ENCODE data around the gene CHSY3. TPM values are rescaled to one million over a fixed set of nuclear protein-coding genes. Genes with fewer than 3 reads are reported as not detected.

CHSY3 gene
- total and polyA plus RNA-seq, 4 donors, result 0.40 to 7.7 (median 2.1) TPM

DNA sequence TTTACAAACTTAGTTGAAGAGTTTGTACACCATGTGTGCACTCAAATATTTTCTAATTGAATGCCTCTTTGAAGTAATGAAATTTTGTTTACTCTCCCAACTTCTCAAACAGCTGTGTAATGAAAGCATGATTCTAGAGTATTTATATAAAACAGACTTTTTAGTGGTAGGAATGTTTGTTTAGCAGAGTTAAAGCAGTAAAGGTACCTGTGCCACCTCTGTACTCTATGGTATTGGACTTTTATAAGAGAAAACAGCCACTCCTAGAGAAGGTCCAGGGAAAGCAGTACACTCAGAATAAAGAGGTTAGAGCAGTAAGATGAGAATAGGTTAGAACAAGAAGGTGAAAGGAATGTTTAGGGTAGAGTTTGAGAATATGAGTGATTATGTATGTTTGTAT, 163.1 kb downstream of the CHSY3 start:
- Histone ChIP-seq H3K9ac (ENCODE audit: low read depth in 1 of 2, low read length in 2 of 2) (no peak overlapping the region), H3K27ac (ENCODE audit: low read depth in 1 of 2, low read length in 2 of 2) (no peak overlapping the region), H3K36me3 (ENCODE audit: control insufficient read depth in 4 of 4, insufficient read depth in 3 of 4, low read depth in 1 of 4, low read length in 3 of 4) (no peaks in the 10 kb centered on the region), H3K27me3 (ENCODE audit: control insufficient read depth in 4 of 4, insufficient read depth in 4 of 4, low read length in 3 of 4) (no peaks in the 10 kb centered on the region), H3K4me3 (ENCODE audit: low read depth in 1 of 3, low read length in 3 of 3) (no peak overlapping the region), H3K9me3 (ENCODE audit: control insufficient read depth in 4 of 4, low read length in 3 of 4) (no peaks in the 10 kb centered on the region), H3K4me1 (ENCODE audit: control insufficient read depth in 4 of 4, insufficient read depth in 4 of 4, low read length in 3 of 4) (no peaks in the 10 kb centered on the region)
- no peak for DNase-seq (ENCODE audit: low spot score)
- TF ChIP-seq FOXA2 (IDR thresholded peaks at IDR 0.05) (no peak), NR2F2 (IDR thresholded peaks at IDR 0.05) (no peak), HNF4A (conservative IDR thresholded peaks at IDR 0.05) (no peak), RXRA (IDR thresholded peaks at IDR 0.05) (no peak), SP1 (IDR thresholded peaks at IDR 0.05) (no peak), CTCF (IDR thresholded peaks at IDR 0.05; ENCODE audit: low read depth, low read length, missing input control) (no peak), FOXA1 (IDR thresholded peaks at IDR 0.05) (no peak), TAF1 (conservative IDR thresholded peaks at IDR 0.05) (no peak), JUND (IDR thresholded peaks at IDR 0.05) (no peak), YY1 (IDR thresholded peaks at IDR 0.05) (no peak), HNF4G (IDR thresholded peaks at IDR 0.05) (no peak), EGR1 (IDR thresholded peaks at IDR 0.05; ENCODE audit: low read depth in 2 of 2) (no peak), GABPA (IDR thresholded peaks at IDR 0.05 in 1 of 2, conservative IDR thresholded peaks at IDR 0.05 in 1 of 2) (no peak), RAD21 (IDR thresholded peaks at IDR 0.05) (no peak), MAX (IDR thresholded peaks at IDR 0.05) (no peak)
- TF ChIP-seq, protein P1, sequence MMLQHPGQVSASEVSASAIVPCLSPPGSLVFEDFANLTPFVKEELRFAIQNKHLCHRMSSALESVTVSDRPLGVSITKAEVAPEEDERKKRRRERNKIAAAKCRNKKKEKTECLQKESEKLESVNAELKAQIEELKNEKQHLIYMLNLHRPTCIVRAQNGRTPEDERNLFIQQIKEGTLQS (IDR thresholded peaks at IDR 0.05), result no peak
- TF ChIP-seq, protein P2, sequence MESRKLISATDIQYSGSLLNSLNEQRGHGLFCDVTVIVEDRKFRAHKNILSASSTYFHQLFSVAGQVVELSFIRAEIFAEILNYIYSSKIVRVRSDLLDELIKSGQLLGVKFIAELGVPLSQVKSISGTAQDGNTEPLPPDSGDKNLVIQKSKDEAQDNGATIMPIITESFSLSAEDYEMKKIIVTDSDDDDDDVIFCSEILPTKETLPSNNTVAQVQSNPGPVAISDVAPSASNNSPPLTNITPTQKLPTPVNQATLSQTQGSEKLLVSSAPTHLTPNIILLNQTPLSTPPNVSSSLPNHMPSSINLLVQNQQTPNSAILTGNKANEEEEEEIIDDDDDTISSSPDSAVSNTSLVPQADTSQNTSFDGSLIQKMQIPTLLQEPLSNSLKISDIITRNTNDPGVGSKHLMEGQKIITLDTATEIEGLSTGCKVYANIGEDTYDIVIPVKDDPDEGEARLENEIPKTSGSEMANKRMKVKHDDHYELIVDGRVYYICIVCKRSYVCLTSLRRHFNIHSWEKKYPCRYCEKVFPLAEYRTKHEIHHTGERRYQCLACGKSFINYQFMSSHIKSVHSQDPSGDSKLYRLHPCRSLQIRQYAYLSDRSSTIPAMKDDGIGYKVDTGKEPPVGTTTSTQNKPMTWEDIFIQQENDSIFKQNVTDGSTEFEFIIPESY (IDR thresholded peaks at IDR 0.05), result no peak
- TF ChIP-seq, protein P3, sequence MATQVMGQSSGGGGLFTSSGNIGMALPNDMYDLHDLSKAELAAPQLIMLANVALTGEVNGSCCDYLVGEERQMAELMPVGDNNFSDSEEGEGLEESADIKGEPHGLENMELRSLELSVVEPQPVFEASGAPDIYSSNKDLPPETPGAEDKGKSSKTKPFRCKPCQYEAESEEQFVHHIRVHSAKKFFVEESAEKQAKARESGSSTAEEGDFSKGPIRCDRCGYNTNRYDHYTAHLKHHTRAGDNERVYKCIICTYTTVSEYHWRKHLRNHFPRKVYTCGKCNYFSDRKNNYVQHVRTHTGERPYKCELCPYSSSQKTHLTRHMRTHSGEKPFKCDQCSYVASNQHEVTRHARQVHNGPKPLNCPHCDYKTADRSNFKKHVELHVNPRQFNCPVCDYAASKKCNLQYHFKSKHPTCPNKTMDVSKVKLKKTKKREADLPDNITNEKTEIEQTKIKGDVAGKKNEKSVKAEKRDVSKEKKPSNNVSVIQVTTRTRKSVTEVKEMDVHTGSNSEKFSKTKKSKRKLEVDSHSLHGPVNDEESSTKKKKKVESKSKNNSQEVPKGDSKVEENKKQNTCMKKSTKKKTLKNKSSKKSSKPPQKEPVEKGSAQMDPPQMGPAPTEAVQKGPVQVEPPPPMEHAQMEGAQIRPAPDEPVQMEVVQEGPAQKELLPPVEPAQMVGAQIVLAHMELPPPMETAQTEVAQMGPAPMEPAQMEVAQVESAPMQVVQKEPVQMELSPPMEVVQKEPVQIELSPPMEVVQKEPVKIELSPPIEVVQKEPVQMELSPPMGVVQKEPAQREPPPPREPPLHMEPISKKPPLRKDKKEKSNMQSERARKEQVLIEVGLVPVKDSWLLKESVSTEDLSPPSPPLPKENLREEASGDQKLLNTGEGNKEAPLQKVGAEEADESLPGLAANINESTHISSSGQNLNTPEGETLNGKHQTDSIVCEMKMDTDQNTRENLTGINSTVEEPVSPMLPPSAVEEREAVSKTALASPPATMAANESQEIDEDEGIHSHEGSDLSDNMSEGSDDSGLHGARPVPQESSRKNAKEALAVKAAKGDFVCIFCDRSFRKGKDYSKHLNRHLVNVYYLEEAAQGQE (IDR thresholded peaks at IDR 0.05), result no peak

Data from liver (tissue), 9 donors.